ENCODE results near the gene LIN52.

Gene LIN52

GRCh38 chr14:74239848-74240793 lies 155.4 kb downstream of the LIN52 start:
- no peak for DNase-seq

GRCh38 chr14:74240794-74241651 lies 156.3 kb downstream of the LIN52 start:
- no peak for DNase-seq

GRCh38 chr14:74241652-74242017 lies 156.9 kb downstream of the LIN52 start:
- no peak for DNase-seq

GRCh38 chr14:74242021-74242779 lies 157.4 kb downstream of the LIN52 start:
- no peak for DNase-seq

- no peak for DNase-seq
These were observed 158.0 kb downstream of the LIN52 start for GRCh38 chr14:74242780-74243042.

- no peak for DNase-seq
These were observed 158.3 kb downstream of the LIN52 start for GRCh38 chr14:74243051-74243450.

GRCh38 chr14:74244115-74244514 lies 159.4 kb downstream of the LIN52 start:
- DNase-seq, result no peak

GRCh38 chr14:74245292-74245691 lies 160.5 kb downstream of the LIN52 start:
- no peak for DNase-seq

- DNase-seq, result no peak
These were observed 161.8 kb downstream of the LIN52 start for GRCh38 chr14:74246542-74246941.

GRCh38 chr14:74248017-74248416 lies 163.3 kb downstream of the LIN52 start:
- no peak for DNase-seq

- DNase-seq, result no peak
These were observed 164.9 kb downstream of the LIN52 start for GRCh38 chr14:74249433-74250375.

All from DMS79 (cell line).